GM08714 (cell line): ENCODE results near the gene LINC01488.

Experiments
- H3K4me3 ChIP-seq: fragments of 200-500 bp; sonication (Bioruptor generic); 2 replicates; pipeline ENCODE4 v1.5.1; 2014; ENCODE audit warnings: mild to moderate bottlenecking, low read length, inconsistent platforms
- ZNF274 ChIP-seq: IDR thresholded peaks from 2 replicates; pipeline ENCODE4 v1.6.1; 2012; ENCODE audit warnings: mild to moderate bottlenecking, low read depth, low read length

The LINC01488 gene

GRCh38 chr11:69475141-69475865 lies 6.2 kb upstream of the LINC01488 start:
- no peak overlapping the region for H3K4me3 ChIP-seq
- TF ChIP-seq ZNF274 = no peak

GRCh38 chr11:69475866-69476471 lies 5.5 kb upstream of the LINC01488 start:
- TF ChIP-seq ZNF274 = no peak
- H3K4me3 ChIP-seq = no peak overlapping the region

- H3K4me3 ChIP-seq = no peak overlapping the region
- no peak for TF ChIP-seq ZNF274
Observed at GRCh38 chr11:69476509-69476961, 4.9 kb upstream of the LINC01488 start.

GRCh38 chr11:69477086-69477485 lies 4.4 kb upstream of the LINC01488 start:
- TF ChIP-seq ZNF274 = no peak
- H3K4me3 ChIP-seq = no peak overlapping the region

- no peak for TF ChIP-seq ZNF274
Observed at GRCh38 chr11:69479591-69480271, 1.7 kb upstream of the LINC01488 start.

GRCh38 chr11:69480547-69481392 lies 693 bp upstream of the LINC01488 start:
- H3K4me3 ChIP-seq = no peak overlapping the region
- no peak for TF ChIP-seq ZNF274

More at GRCh38 chr11:69479591-69480271, 1.7 kb upstream of the LINC01488 start:
- no peak overlapping the region for H3K4me3 ChIP-seq

- no peak for TF ChIP-seq ZNF274
- H3K4me3 ChIP-seq = no peak overlapping the region
Observed at GRCh38 chr11:69482322-69482721, 859 bp downstream of the LINC01488 start.

GRCh38 chr11:69483170-69483569 lies 1.7 kb downstream of the LINC01488 start:
- H3K4me3 ChIP-seq = no peak overlapping the region
- TF ChIP-seq ZNF274 = no peak

- no peak overlapping the region for H3K4me3 ChIP-seq
- no peak for TF ChIP-seq ZNF274
Observed at GRCh38 chr11:69483691-69484426, 2.4 kb downstream of the LINC01488 start.

GRCh38 chr11:69484427-69485259 lies 3.2 kb downstream of the LINC01488 start:
- TF ChIP-seq ZNF274 = no peak
- no peak overlapping the region for H3K4me3 ChIP-seq

- H3K4me3 ChIP-seq = no peak overlapping the region
- no peak for TF ChIP-seq ZNF274
Observed at GRCh38 chr11:69485337-69486041, 4.0 kb downstream of the LINC01488 start.

GRCh38 chr11:69486056-69486772 lies 4.8 kb downstream of the LINC01488 start:
- no peak for TF ChIP-seq ZNF274
- no peak overlapping the region for H3K4me3 ChIP-seq
